Measurements from ENCODE around the gene CDCA4.
A peak's percentile ranks its signal among the peaks of the same experiment; 100 is the strongest.

Gene CDCA4

DNA sequence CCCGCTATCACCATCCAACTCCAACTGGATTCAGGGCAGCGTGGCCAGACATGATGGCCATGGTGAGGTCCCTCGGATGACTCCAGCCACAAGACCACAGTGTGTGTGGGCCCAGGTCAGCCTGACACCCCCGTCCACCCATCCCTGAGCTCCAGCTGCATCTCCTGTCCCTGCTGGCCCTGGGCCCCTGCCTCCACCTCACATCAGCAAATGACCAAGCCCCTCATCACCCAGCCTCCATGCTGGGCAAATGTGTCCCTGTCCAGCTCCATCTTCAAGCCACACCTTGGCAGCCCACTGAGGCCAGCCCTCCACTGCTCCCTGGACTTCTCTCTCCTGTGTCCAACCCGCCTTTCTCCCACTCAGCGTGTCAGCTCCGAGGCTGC is 41.2 kb upstream of the CDCA4 start:
- Mint-ChIP-seq H3K4me1 (peaks cover 86% of the 10 kb centered on the region), H3K4me3 (peak overlapping the region; percentile 83), H3K36me3 (peaks cover 42% of the 10 kb centered on the region), H3K27me3 (no peaks in the 10 kb centered on the region), H3K9me3 (no peaks in the 10 kb centered on the region), H3K27ac (peak overlapping the region; percentile 90)
- DNase-seq = peak; percentile 19
- CTCF ChIA-PET = interaction anchor here (1.4 to 10.1 kb wide), 2 partner anchors 26 to 43 kb away, joined by 3 to 111 read pairs; no protein-coding TSS in a partner anchor

DNA sequence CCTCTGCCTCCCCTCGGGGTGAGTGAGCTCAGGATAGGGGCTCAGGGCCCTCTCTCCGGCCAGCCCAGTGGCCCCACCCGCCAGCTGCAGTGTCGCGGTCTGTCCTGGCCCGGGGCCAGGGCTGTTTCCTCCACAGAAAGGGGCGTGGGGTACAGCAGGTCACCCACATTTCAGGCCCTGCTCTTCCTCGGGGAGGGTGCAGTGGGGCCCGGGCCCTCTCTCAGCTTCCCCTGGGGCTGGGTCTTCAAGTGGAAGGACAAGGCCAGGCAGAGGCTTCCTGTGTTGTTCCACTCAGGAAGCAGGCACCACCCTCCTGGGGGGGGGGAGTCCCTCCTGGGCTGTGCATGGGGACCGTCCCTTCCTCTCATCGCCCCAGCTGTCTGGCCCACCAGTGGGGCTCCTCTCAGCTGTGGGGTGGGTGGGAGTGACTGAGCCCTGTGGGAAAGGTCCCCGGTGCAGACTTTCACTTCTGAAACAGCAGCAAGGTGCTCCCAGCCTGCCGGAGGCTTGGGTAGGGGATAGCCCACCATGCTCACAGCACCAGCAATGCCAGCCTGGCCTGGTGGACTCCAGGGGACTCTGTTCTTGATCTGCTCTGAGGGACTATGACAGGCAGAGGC is 40.7 kb upstream of the CDCA4 start:
- CTCF ChIA-PET = interaction anchor here (0.9 to 10.1 kb wide), 4 partner anchors 10 to 291 kb away, joined by 3 to 111 read pairs (median 8); no protein-coding TSS in a partner anchor
- H3K36me3 Mint-ChIP-seq = peaks cover 45% of the 10 kb centered on the region
- no peaks in the 10 kb centered on the region for H3K9me3 Mint-ChIP-seq
- peak overlapping the region; percentile 90 for H3K27ac Mint-ChIP-seq
- peak overlapping the region; percentile 83 for H3K4me3 Mint-ChIP-seq
- peaks cover 81% of the 10 kb centered on the region for H3K4me1 Mint-ChIP-seq
- no peaks in the 10 kb centered on the region for H3K27me3 Mint-ChIP-seq
- DNase-seq = peak; percentile 62

GRCh38 chr14:105060751-105061427 is 40.0 kb upstream of the CDCA4 start:
- H3K27ac Mint-ChIP-seq = peak overlapping the region; percentile 90
- peak; percentile 65 for DNase-seq

DNA sequence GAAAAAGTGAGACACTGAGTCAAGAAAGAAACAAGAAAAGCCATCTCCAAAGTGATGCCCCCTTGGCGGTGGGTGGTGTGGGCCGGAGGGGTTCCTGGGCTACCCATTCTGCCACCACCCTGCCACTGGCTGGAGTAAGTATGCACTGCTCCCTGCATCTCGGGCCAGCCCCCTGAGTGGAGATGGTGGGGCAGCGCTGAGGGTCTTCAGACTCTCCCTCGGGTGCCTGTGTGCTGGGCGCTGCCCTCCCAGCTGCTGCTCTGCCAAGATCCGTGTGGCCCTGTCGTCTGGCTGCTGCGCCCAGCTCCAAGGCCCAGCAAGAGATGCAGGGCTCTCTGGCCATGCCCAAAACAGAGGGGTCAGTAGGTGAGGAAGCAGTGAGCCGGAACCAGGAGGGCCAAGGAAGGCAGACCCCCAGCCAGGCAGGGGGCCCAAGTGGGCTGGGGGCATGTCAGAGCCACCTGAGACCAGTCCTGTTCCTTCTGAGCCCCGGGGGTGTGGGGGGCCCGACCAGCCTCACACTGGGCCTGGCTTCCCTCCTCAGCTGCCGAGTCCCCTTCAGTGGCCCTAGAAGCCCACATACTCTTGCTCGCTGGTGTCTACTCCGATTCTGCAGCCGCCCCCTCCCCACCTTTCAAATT is 39.2 kb upstream of the CDCA4 start:
- Mint-ChIP-seq H3K27me3 (no peaks in the 10 kb centered on the region), H3K4me3 (peak overlapping the region; percentile 83)
- CTCF ChIA-PET = interaction anchor here (2.0 to 10.1 kb wide), 3 partner anchors 14 to 35 kb away, joined by 5 to 111 read pairs (median 12); no protein-coding TSS in a partner anchor

More at GRCh38 chr14:105060751-105061427, 40.0 kb upstream of the CDCA4 start:
- CTCF ChIA-PET = interaction anchor here (0.9 to 10.1 kb wide), 5 partner anchors 11 to 291 kb away, joined by 3 to 111 read pairs (median 5); no protein-coding TSS in a partner anchor
- no peaks in the 10 kb centered on the region for H3K27me3 Mint-ChIP-seq
- H3K4me1 Mint-ChIP-seq = peaks cover 74% of the 10 kb centered on the region
- peak overlapping the region; percentile 83 for H3K4me3 Mint-ChIP-seq
- no peaks in the 10 kb centered on the region for H3K9me3 Mint-ChIP-seq
- H3K36me3 Mint-ChIP-seq = peaks cover 46% of the 10 kb centered on the region

DNA sequence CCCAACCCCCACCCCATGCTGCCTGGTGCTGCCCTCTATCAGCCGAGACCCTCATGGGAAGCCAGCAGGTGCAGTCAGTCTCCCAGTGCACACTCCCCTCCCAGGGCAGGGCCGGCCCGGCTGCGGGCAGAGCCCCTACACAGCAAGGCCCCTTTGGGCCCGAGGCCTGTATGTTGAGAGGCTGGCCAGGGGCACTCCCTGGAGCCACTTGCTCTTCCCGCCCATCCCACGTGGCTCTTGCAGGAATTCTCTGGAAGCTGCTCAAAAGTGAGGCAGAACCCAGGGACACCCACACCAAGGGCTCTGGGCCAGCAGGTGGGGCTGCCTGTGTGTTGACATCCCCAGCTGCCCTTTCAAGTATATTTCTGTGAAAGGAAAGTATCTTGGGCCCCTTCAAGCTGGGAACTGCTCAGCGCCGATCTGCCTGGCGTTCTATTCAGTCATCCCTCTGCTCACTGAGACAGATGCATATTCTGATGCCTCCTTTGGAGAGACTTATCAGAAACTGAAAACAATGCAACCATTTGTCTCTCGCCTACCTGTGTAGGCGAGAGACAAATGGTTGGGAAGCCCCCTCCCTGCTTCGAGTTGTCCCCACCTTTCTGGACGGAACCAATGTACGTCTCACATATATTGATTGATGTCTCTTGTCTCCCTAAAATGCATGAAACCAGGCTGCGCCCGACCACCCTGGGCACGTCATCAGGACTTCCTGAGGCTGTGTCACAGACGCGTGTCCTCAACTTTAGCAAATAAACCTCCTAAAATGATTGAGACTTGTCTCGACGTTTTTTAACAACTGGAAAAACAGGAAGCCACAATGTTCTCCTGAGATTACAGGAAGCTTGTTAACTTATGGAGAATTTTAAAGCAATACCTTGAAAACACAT is 38.4 kb upstream of the CDCA4 start:
- Mint-ChIP-seq H3K4me3 (peak overlapping the region; percentile 83), H3K27ac (peak overlapping the region; percentile 90), H3K9me3 (no peaks in the 10 kb centered on the region), H3K27me3 (no peaks in the 10 kb centered on the region), H3K36me3 (peaks cover 46% of the 10 kb centered on the region), H3K4me1 (peaks cover 60% of the 10 kb centered on the region)
- peak; percentile 59 for DNase-seq
- CTCF ChIA-PET = interaction anchor here (0.5 to 10.1 kb wide), 5 partner anchors 13 to 310 kb away, joined by 3 to 111 read pairs (median 5); no protein-coding TSS in a partner anchor

More for the DNA sequence above, 39.2 kb upstream of the CDCA4 start:
- Mint-ChIP-seq H3K27ac (peak overlapping the region; percentile 90), H3K36me3 (peaks cover 50% of the 10 kb centered on the region), H3K4me1 (peaks cover 66% of the 10 kb centered on the region), H3K9me3 (no peaks in the 10 kb centered on the region)
- no peak for DNase-seq

DNA sequence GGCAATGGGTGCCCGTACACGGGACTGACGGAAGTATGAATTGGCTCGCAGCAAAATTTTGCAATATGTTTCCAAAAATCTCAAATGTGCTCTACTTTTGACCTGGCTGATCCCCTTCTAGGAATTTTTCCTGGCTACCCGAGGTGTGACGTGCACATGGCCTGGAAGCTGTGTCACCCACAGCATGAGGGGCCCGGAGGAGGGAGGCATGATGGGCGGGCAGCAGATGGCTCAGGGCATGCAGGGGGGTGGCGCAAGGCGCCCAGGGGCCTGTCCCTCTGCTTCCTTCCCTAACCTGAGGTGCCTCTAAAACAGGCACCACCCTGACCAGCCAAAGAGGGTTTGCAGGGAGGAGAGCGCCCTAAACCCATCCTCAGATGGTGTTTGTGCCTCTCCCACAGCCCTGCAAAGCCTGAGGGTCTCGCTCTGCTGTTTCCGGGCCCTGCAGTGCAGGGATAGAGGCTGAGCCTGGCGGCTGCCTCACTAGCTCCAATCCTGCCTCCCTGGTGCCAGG is 37.7 kb upstream of the CDCA4 start:
- CTCF ChIA-PET = interaction anchor here (1.3 to 10.1 kb wide), 5 partner anchors 11 to 36 kb away, joined by 3 to 111 read pairs (median 5); no protein-coding TSS in a partner anchor

DNA sequence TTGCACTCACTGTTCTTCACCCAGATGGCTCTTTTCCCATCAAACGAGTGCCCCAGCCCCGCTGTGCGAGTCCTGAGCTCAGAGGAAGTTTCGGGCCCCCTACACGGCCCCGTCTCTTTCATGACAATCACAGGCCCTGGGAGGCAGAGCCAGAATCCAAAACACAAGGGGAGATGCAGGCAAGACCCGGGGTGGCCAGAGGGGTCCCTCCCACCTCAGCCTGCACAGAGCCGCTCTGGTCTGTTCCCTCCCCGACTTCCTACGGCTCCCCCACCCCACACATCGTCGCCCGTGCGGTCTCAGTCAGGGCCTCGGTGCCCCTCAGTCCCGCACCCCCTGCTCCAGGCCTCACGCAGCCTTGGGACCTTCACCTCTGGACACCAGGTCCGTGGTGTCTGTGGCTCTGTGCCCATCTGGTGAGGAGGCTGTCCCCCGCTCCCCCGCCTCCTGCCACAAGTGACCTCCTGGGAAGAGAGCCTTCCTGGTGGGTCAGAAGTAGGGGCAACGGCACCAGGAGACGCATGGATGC is 35.5 kb upstream of the CDCA4 start:
- CTCF ChIA-PET = interaction anchor here (1.6 kb wide), 1 partner anchor 11 kb away, joined by 6 read pairs; no protein-coding TSS in a partner anchor
- H3K9me3 Mint-ChIP-seq = no peaks in the 10 kb centered on the region
- no peak overlapping the region for H3K4me3 Mint-ChIP-seq
- no peaks in the 10 kb centered on the region for H3K27me3 Mint-ChIP-seq
- peaks cover 32% of the 10 kb centered on the region for H3K4me1 Mint-ChIP-seq
- no peak for DNase-seq
- H3K27ac Mint-ChIP-seq = no peak overlapping the region
- peaks cover 49% of the 10 kb centered on the region for H3K36me3 Mint-ChIP-seq

More for the DNA sequence above, 37.7 kb upstream of the CDCA4 start:
- no peak overlapping the region for H3K4me3 Mint-ChIP-seq
- H3K36me3 Mint-ChIP-seq = peaks cover 48% of the 10 kb centered on the region
- H3K9me3 Mint-ChIP-seq = no peaks in the 10 kb centered on the region
- H3K4me1 Mint-ChIP-seq = peaks cover 53% of the 10 kb centered on the region
- H3K27ac Mint-ChIP-seq = peak overlapping the region; percentile 90
- no peaks in the 10 kb centered on the region for H3K27me3 Mint-ChIP-seq
- DNase-seq = no peak

- no peaks in the 10 kb centered on the region for H3K9me3 Mint-ChIP-seq
- DNase-seq = no peak
- H3K4me3 Mint-ChIP-seq = no peak overlapping the region
- no peak overlapping the region for H3K27ac Mint-ChIP-seq
- CTCF ChIA-PET = interaction anchor here (1.5 kb wide), 1 partner anchor 10 kb away, joined by 5 read pairs; no protein-coding TSS in a partner anchor
- H3K4me1 Mint-ChIP-seq = peaks cover 31% of the 10 kb centered on the region
- peaks cover 53% of the 10 kb centered on the region for H3K36me3 Mint-ChIP-seq
- H3K27me3 Mint-ChIP-seq = no peaks in the 10 kb centered on the region
Observed at GRCh38 chr14:105055736-105056302, 34.9 kb upstream of the CDCA4 start.

GRCh38 chr14:105055334-105055733 is 34.5 kb upstream of the CDCA4 start:
- H3K27me3 Mint-ChIP-seq = no peaks in the 10 kb centered on the region
- no peak overlapping the region for H3K4me3 Mint-ChIP-seq
- DNase-seq = no peak
- H3K9me3 Mint-ChIP-seq = no peaks in the 10 kb centered on the region
- H3K27ac Mint-ChIP-seq = no peak overlapping the region
- CTCF ChIA-PET = interaction anchor here (1.5 kb wide), 1 partner anchor 10 kb away, joined by 5 read pairs; no protein-coding TSS in a partner anchor
- peaks cover 54% of the 10 kb centered on the region for H3K36me3 Mint-ChIP-seq
- H3K4me1 Mint-ChIP-seq = peaks cover 26% of the 10 kb centered on the region

GRCh38 chr14:105053996-105054395 is 33.1 kb upstream of the CDCA4 start:
- peaks cover 12% of the 10 kb centered on the region for H3K4me1 Mint-ChIP-seq
- peaks cover 48% of the 10 kb centered on the region for H3K36me3 Mint-ChIP-seq
- peak overlapping the region; percentile 37 for H3K27ac Mint-ChIP-seq
- CTCF ChIA-PET = interaction anchor here (0.7 to 1.3 kb wide), 3 partner anchors 9 to 61 kb away, joined by 3 to 4 read pairs (median 3); no protein-coding TSS in a partner anchor
- H3K9me3 Mint-ChIP-seq = no peaks in the 10 kb centered on the region
- H3K4me3 Mint-ChIP-seq = no peak overlapping the region
- DNase-seq = no peak
- no peaks in the 10 kb centered on the region for H3K27me3 Mint-ChIP-seq

- CTCF ChIA-PET = interaction anchor here (0.7 to 1.3 kb wide), 3 partner anchors 8 to 60 kb away, joined by 3 to 4 read pairs (median 3); no protein-coding TSS in a partner anchor
- peaks cover 48% of the 10 kb centered on the region for H3K36me3 Mint-ChIP-seq
- H3K27ac Mint-ChIP-seq = no peak overlapping the region
Observed at GRCh38 chr14:105053421-105053820, 32.5 kb upstream of the CDCA4 start.

GRCh38 chr14:105052110-105052458 is 31.2 kb upstream of the CDCA4 start:
- Mint-ChIP-seq H3K27me3 (no peaks in the 10 kb centered on the region), H3K27ac (no peak overlapping the region), H3K4me1 (peaks cover 3% of the 10 kb centered on the region), H3K4me3 (no peak overlapping the region), H3K36me3 (peaks cover 41% of the 10 kb centered on the region), H3K9me3 (no peaks in the 10 kb centered on the region)
- CTCF ChIA-PET = no interaction called here
- no peak for DNase-seq

More at GRCh38 chr14:105053421-105053820, 32.5 kb upstream of the CDCA4 start:
- H3K4me1 Mint-ChIP-seq = peaks cover 8% of the 10 kb centered on the region
- H3K9me3 Mint-ChIP-seq = no peaks in the 10 kb centered on the region
- H3K4me3 Mint-ChIP-seq = no peak overlapping the region
- no peaks in the 10 kb centered on the region for H3K27me3 Mint-ChIP-seq
- no peak for DNase-seq
